ENCODE measurements around the gene SMIM14.
"Not testable (repeated sequence)": the region's sequence is repeated elsewhere in the genome, so short reads cannot be mapped to it uniquely, and the experiment has no call there.

Gene SMIM14

DNA sequence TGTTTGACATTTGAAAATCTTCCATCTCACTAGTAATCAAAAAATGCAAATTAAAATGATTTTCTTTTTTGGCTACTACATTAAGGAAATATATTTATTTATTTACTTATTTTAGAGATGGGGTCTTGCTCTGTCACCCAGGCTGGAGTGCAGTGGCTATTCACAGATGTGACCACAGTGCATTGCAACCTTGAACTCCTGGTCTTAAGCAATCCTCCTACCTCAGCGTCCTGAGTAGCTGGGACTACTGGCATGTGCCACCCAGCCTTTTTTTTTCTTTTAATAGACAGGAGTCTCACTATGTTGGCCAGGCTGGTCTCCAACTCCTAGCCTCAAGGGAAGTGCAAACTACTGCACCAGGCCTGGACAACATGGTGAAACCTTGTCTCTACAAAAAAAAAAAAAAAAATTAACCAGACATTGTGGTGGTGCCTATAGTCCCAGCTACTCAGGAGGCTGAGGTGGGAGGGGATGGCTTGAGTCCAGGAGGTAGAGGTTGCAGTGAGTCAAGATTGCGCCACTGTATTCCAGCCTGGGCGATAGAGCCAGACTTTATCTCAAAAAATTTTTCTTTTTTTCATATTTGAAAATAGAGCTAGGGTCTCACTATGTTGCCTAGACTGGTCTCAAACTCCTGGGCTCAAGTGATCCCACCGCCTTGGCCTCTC is 4.4 kb upstream of the SMIM14 start:
- DNase-seq = no peak

DNA sequence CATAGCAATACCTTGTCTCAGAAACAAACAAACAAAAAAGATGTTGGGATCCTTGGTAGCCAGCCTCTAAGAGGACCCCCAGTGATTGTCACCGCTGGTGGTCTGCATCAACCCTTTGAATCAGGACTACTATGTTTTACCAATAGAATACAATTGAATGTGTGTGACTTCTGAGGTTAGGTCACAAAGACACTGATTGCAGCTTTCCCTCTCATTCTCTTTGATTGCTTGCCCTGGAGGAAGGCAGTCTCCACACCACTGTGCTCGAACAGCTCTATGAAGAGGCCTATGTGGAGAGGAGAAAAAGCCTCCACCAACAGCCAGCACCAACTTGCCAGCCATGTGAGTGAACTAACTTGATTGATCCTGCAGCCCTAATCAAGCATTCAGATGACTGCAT is 2.8 kb upstream of the SMIM14 start:
- no peak for DNase-seq

DNA sequence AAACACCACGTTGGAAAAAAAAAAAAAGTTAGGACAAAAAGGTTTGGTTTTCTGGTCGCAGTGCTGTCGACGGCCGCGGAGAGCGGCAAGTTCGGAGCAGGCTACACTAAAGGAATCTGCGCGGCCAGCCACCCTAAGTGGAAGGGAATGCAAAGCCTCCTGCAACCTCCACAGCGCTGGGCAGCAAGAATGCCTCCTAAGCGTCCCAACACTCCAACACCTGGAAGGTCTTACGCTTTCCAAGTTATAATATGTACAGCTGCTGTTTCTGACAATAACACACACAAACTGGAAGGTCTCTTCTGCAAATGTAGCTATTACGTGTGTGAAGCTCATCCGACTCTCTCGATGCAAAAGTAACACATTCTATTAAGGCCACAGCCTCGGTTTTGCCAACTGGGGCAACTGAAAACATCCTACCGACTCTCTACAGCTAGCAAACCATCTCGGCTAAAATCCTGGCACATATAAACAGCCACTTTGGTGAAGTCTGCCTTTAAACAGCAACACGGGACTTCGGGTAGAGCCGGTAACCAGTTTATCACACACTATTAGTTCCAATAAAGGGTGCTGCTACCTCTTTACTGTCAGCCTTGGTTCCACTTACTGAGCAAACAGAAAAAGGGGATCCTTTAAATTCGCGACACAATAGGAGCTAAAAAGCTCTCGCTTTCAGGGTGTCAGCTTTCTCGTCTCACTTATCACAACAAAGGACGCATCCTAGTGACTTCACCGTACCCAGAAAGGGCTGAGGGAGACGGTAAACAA is 895 bp downstream of the SMIM14 start:
- DNase-seq = no peak

DNA sequence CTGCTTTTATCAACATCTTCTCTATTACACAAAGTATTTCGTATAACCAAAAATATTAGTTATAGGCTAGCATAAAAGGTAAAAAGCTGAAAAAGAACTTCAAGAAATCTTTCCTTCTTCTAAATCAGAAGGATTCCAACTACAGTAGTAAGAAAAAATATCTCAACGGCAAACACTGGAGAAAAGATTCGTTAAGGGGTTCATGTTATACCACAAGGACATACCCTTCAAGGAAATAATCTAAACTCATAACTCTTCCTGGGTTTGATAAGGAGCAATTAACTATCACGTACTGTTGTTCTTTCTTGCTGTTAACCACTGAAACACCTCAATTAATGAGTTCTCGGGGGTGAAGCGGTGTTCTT is 1.5 kb downstream of the SMIM14 start:
- DNase-seq = no peak

DNA sequence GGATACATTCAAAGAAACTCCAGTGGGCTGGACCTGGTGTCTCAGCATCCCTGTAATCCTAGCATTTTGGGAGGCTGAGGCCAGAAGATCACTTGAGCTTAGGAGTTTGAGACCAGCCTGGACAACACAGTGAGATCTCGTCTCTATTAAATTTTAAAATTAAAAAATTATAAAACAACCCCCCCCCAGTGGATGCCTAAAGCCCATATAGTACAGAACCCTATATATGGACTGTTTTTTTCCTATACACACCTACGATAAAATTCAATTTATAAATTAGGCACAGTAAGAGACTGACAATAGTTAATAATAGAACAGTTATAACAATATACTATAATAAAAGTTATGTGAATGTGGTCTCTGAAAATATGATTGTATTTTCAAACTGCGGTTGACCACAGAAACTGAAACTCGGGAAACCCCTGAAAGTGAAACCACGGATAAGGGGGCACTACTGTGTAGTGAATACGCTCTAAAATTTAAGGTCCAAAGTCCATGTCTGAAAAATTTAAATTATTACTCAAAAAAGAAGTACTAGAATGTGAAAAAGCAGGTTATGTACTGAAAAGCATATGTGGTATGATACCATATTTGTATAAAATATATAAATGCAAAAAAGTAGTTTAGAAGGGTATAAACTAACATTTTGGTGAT is 2.0 kb downstream of the SMIM14 start:
- DNase-seq = no peak

DNA sequence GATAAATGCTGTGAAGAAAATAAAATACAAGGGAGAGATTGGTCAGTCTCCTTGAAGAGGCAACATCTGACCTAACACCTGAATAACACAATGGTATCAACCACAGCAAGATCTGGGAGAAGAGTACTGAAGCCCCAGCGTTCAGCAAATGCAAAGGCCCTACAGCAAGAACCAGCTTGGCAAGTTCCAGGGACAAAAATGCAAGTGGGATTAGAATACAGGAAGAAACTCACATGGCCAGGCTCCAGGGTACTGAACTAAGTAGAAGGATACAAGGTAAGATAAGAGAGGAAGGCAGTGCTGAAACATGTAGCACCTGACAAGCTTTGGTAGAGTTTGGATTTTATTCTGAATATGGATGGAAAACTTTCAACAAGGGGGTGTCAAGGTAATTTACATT is 3.6 kb downstream of the SMIM14 start:
- no peak for DNase-seq

DNA sequence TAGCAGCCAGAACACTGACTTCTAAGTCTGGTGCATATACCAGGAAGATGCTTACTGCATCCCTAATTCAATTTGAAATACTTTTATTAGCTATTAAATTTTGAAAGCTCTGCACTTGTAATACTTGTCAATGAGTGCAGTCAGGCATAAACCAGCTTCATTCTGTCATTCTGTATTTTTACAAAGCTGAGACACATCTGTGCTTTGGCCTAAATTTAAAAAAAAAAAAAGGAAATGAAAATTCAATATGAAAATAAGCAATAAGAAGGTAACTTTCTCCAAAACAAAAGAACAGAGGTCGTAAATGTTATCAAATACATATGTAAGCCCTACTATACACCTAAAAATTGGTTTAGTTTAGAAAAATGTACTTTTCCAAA is 7.0 kb downstream of the SMIM14 start:
- no peak for DNase-seq

DNA sequence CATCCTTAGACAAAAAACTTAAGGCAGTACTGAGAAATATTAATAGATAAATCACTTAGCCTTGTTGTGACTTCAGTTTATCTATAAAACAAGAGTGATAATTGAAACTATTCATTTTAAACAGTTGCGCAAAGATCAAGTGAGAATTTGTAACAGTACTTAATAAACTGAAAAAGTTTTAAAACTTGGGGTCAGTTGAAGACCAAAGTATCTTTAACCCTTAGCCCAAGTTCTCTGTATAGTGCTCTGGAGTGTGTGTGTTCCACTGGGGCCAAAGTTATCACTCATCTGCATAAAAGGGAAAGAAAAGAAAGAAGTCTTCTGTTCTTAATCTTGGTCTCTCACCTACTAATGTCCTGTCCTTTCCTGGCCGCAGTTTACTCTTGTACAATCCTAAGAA is 11.3 kb downstream of the SMIM14 start:
- DNase-seq = no peak

DNA sequence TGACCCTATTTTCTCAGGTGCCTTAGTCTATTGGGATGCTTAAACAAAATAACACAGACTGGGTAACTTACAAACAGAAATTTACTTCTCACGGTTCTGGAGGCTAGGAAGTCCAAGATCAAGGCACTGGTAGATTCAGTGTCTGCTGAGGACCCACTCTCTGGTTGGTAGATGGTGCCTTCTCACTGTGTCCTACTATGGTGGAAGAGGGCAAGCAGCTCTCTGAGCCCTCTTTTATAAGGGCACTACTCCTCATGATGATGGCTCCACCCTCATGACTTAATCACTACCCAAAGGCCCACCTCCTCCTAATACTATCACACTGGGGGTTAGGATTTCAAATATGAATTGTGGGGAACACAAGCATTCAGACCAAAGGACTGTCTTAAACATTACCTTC is 11.8 kb downstream of the SMIM14 start:
- DNase-seq = no peak

DNA sequence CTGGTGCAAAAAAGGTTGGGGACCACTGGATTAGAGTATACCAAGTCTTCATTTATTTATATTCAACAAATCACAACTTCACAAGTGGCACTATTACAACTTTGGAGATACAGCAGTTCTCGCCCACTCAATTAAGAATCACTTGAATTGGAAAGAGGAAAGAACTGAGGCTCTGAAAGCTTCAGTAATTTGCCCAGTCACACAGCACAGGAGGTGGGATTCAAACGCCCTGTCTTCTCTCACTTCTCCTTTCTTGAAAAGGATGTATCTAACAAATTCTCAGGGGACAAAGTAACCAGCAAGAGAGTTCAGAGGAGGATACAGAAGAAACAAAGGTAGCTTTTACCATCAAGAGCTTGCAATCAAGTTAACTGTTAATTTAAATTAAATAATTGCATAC is 12.4 kb downstream of the SMIM14 start:
- no peak for DNase-seq

DNA sequence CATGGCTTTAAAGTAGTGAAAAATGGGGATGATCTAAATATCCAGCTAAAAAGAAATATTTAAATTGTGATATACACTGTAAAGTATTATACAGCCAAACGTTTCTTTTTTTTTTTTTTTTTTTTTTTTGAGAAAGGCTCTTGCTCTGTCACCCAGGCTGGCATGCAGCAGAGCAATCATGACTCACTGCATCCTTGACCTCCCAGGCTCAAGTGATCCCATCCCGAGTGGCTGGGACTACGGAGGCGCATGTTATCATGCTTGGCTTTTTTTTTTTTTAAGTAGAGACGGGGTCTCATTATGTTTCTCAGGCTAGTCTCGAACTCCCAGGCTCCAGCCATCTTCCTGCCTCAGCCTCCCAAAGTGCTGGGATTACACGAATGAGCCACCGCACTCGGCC is 17.1 kb downstream of the SMIM14 start:
- DNase-seq = no peak

DNA sequence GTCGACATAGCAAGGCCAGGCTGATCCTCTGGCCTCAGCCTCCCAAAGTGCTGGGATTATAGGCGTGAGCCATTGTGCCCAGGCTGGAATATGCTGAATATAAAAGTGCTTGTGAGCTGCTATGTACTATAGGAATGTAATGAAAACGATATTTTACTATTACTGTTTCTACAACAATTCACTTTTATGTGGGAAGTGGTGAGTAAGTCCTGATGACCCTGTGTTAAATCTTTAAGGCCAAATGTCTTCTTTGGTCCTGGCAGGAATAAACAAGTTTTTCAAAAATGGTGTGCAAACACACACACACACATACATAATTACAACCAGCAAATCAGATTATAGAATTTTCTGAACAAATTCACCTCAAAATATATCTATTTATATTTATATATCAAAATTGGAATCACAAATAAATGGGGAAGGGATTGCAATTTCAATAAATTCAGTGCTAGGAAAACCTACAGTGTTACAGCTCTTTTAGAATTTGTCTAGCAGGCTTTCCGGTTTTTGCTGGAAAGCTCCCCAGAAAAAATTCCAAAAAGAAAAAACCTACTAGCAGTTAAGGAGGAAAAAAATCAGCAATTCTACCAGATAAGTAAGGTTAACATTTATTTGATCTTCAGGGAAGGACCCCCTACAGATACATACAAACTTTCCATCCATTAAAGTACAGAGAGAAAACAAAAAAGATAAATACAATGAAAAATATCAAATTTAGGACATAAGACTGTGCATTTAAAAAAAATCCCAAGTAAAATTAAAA is 17.9 kb downstream of the SMIM14 start:
- no peak for DNase-seq

DNA sequence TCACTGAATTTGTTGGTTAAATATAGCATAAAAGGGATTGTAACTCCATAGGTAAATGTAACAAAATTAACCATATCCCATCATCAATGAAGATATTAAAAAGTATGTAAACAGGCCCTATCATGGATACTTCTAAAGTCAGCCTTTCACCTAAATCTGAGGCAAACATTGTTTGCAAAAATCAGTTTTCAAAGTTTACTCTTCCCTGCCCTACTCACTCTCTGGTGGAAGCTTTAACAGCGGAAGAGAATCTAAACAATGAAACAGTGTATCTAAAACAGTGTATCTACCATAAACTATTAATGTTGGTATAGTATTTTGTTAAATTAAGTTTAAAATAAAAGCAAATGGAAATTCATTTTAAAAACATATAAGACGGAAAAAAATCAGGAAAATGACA is 21.1 kb downstream of the SMIM14 start:
- DNase-seq = no peak

DNA sequence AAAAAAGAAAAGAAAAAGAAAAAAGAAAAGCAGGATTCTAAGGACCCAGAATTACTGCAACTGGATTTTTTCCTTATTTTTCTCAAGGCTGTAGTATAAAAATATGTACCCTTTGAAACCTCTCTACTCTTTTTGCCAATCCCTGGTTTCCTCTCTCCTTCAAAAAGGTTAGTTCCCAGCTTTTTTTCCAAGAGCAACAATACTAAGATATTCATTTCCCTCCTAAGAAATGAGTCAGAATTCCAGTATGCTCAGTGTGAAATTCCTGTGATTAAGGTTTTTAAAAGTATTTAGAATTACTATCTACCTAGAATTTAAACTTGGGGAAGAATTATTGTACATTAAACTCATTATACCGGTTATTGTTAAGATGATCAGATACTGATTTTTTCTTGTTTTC is 22.0 kb downstream of the SMIM14 start:
- DNase-seq = no peak

DNA sequence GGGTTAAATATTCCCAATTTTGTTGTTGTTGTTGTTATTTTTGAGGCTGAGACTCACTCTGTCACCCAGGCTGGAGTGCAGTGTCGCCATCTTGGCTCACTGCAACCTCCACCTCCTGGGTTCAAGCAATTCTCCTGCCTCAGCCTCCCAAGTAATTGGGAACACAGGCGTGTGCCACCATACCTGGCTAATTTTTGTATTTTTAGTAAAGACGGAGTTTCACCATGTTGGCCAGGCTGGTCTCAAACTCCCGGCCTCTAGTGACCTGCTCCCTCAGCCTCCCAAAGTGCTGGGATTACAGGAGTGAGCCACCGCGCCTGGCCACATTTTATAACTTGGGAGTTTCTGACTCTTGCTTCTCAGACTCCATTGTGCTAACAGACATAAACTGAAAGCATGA is 22.6 kb downstream of the SMIM14 start:
- DNase-seq = not testable (repeated sequence)

DNA sequence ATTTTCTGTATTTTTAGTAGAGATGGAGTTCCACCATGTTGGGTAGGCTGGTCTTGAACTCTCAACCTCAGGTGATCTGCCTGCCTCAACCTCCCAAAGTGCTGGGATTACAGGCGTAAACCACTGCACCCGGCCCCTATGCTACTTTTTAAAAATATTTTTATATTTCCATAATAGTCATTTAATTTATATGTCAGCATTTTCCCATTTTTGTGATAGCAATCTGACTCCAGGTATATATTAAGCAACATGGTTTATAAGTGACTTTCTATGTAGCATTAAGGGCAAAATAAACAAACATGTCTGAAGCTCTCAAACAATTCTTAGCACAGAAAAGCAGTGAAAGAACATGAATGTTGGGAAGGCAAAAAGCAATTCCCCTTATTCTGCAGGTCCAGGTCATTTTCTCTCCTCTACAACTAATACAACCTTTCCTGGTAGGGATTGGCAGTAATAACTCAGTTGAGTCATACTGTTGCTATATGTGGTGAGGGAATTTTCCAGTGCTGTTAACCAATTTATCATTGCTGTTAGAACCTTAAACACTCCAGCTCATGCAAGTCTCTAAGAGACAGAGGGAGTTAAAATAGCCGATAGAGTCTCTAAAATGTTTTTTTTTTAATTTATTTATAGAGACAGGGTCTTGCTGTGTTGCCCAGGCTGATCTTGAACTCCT is 24.0 kb downstream of the SMIM14 start:
- no peak for DNase-seq

DNA sequence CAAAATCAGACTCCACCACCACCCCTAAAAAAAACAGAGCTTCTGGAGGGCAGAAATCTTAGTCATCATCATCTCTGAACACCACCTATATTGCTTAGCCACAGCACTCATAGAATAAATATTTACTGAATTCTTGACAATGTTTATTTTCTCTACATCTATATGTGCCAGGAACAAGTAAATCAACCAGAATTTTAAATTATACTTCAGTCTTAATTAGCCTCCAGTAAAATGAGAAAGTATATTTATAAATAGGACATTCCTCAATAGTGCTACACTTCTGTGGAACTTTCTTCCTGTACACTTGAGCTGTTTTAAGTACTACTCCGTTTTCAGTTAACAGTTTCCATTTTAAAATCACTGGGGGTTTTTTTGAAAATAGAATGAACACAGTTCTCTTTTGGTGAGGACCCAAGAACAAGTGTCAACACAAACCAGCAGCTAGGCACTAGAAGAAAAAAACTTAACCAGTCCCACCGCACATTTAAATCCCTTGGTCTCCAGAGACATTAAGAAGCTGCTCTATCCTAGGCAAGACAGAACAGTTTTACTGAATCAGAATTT is 25.5 kb downstream of the SMIM14 start:
- DNase-seq = no peak

DNA sequence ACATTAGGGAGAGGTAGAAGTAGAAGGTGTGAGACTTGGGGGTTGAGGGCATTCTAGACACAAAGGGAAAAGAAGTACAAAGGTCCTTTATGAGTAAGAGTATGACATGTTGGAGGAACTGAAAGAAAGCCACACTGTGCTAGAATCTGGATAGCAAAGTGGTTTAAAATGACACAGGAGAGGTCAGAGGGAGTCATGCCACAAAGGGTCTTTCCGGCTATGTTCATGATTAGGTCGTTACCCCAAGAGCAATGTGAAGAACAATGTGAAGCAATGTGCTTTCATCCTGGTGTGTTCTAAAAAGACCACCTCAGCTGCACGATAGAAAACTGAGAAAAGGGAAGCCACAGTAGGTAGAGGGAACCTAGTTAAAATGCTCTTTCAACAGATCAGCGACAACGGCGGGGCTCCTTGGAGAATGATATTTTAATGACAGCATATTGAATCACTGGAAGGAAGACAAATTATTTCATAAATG is 29.2 kb downstream of the SMIM14 start:
- no peak for DNase-seq

DNA sequence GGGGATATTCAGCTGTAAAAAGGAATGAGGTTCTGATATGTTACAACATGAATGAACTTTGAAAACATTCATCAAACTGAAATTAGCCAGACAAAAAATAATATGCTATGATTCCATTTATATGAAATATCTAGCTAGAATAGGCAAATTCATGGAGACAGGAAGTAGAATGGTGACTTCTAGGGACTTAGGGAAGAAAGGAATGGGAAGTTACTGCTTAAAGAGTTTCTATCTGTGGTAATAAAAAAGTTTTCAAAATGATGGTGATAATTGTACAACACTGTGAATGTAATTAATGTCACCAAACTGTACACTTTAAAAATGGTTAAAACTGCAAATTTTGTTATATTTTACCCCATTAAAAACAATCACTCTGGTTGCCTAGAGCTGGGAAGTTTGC is 30.2 kb downstream of the SMIM14 start:
- DNase-seq = no peak

DNA sequence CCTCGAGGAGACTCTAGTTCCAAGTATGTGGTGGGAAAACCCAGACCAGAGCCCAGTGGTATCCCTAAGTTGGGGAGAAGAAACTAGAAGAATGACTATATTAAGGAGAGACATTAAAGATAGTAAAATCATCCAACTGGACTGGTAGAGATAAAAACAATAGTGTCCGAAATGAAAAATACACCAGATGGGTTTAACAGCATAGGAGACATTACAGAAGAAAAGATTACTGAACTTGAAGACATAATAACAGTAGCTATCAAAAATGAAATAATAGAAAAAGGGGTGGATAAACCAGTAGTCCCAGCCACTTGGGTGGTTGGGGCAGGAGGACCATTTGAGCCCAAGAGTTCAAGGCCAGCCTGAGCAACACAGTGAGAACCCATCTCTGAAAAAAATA is 31.9 kb downstream of the SMIM14 start:
- DNase-seq = no peak

DNA sequence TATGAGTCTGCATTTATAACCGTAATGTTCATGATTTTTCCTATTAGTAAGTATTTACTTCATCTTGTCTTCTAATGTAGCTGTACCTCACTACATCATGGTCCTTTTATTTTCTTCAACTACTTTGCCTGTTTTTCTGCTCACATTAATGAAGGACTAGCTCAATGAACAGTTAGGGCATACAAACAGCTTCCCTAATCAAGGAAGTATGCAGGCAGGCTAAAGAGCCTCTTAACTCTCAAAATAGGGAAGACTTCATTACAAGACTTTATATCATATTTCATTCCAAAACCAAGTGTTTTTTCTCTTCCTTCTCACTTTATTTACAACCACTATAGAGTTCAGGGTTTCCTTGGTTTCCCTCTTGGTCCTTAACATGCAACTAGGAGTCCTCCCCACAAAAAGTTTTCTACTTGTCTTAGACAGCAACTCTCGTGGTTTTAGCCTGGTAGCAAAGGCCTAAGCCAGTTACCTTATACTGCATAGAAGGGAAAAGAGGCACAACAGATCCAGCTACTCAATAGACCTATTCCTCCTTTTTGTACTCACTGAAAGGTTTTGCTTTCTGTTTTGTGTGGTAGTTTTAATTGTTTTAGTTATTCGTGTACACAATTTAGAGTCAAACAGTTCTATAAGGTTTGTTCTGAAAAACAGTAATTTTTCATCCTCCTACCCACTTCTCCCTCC is 40.8 kb downstream of the SMIM14 start:
- DNase-seq = no peak

DNA sequence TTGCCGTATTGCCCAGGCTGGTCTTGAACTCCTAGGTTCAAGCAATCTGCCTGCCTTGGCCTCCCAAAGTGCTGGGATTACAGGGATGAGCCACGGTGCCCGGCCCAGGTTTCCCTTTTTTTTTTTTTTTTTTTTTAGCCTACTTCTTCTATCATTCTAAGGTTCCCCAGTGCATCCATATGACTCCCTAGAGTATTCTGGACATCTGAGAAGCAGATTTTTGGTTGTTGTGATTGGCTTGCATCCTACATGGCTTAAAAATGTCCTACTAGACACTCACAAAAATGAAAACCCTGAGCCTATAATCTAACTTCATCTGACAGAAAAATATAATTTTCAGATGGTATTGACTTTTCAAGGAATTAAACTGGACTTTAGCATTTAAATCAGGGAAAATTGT is 41.7 kb downstream of the SMIM14 start:
- no peak for DNase-seq
